GM19025 (cell line): Measurements from ENCODE around the gene SCGB3A2.

Experiments used
- ATAC-seq: cut with Tn5 transposase; IDR thresholded peaks from one replicate; pipeline ENCODE4 v1.9.1; 2021; ENCODE audit warnings: mild to moderate bottlenecking, low read depth, moderate library complexity; ENCODE audit not compliant: unreplicated experiment

SCGB3A2 gene

GRCh38 chr5:147878066-147878759, at the start of gene SCGB3A2:
SCGB3A2 (plus strand) TSS chr5:147878711; CDS start chr5:147878804, 93 bp downstream.
- no peak for ATAC-seq

- no peak for ATAC-seq
Observed at GRCh38 chr5:147830035-147830434, 48.5 kb upstream of the SCGB3A2 start.

- ATAC-seq: no peak
Observed at GRCh38 chr5:147831465-147831864, 47.0 kb upstream of the SCGB3A2 start, which contains the start of gene SPINK1. SPINK1 (minus strand) TSS chr5:147831671; CDS start chr5:147831577, 94 bp downstream.

GRCh38 chr5:147832541-147832940, 46.0 kb upstream of the SCGB3A2 start:
- ATAC-seq: no peak

GRCh38 chr5:147835386-147835798, 43.1 kb upstream of the SCGB3A2 start:
- no peak for ATAC-seq

- no peak for ATAC-seq
Observed at GRCh38 chr5:147836439-147836838, 42.1 kb upstream of the SCGB3A2 start.

GRCh38 chr5:147842869-147843268, 35.6 kb upstream of the SCGB3A2 start:
- ATAC-seq: no peak

- ATAC-seq: no peak
Observed at GRCh38 chr5:147844846-147845245, 33.7 kb upstream of the SCGB3A2 start.

- ATAC-seq: no peak
Observed at GRCh38 chr5:147845618-147846017, 32.9 kb upstream of the SCGB3A2 start.

GRCh38 chr5:147849226-147849625, 29.3 kb upstream of the SCGB3A2 start:
- ATAC-seq: no peak

GRCh38 chr5:147851578-147851977, 26.9 kb upstream of the SCGB3A2 start:
- ATAC-seq: no peak

GRCh38 chr5:147852365-147852764, 26.1 kb upstream of the SCGB3A2 start:
- no peak for ATAC-seq

- ATAC-seq: no peak
Observed at GRCh38 chr5:147853372-147853987, 25.0 kb upstream of the SCGB3A2 start.

- ATAC-seq: no peak
Observed at GRCh38 chr5:147854331-147854730, 24.2 kb upstream of the SCGB3A2 start.

- no peak for ATAC-seq
Observed at GRCh38 chr5:147854894-147855773, 23.4 kb upstream of the SCGB3A2 start.

GRCh38 chr5:147855774-147856069, 22.8 kb upstream of the SCGB3A2 start:
- ATAC-seq: no peak

GRCh38 chr5:147856801-147857200, 21.7 kb upstream of the SCGB3A2 start:
- ATAC-seq: no peak

GRCh38 chr5:147857302-147858129, 21.0 kb upstream of the SCGB3A2 start:
- ATAC-seq: no peak

GRCh38 chr5:147858565-147858964, 19.9 kb upstream of the SCGB3A2 start:
- no peak for ATAC-seq

- ATAC-seq: no peak
Observed at GRCh38 chr5:147859962-147860640, 18.4 kb upstream of the SCGB3A2 start.
